Panc1 (cell line): Measurements from ENCODE around the gene IQGAP1. TPM values are rescaled to one million over a fixed set of nuclear protein-coding genes. Genes with fewer than 3 reads are reported as not detected.
A peak's percentile ranks its signal among the peaks of the same experiment; 100 is the strongest.

Experiments
- ATAC-seq: fragments of 200-7000 bp; cut with Tn5 transposase; 2 replicates; pipeline ENCODE4 v1.9.1; 2020; ENCODE audit warnings: mild to moderate bottlenecking, moderate library complexity
- BruUV-seq: library from RNA; stranded (reverse); fragments of 400-500 nt; replicated peaks from 2 replicates; lab custom pipeline; 2021; lab: Mats Ljungman, UMichigan
- CTCF ChIA-PET: fragments of 300-600 bp; sonication (Branson Sonifier 250); formaldehyde crosslinking; loops from one replicate; lab custom pipeline; 2022; ENCODE audit warnings: antibody characterized with exemption; lab: Charles Lee
- POLR2A ChIA-PET: fragments of 300-600 bp; sonication (Branson Sonifier 250); formaldehyde crosslinking; loops from one replicate; lab custom pipeline; 2022; ENCODE audit warnings: antibody characterized with exemption; lab: Charles Lee
- DNase-seq: peaks from one replicate; pipeline ENCODE4 v3.0.0-alpha.2; 2010; ENCODE audit warnings: low read depth, low spot score
- H3K27ac ChIP-seq: 2 replicates; pipeline ENCODE4 v1.5.1; 2011; ENCODE audit warnings: mild to moderate bottlenecking, low read length, inconsistent platforms
- H3K27me3 ChIP-seq: fragments of 200-500 bp; sonication (Bioruptor generic); 2 replicates; pipeline ENCODE4 v1.6.0; 2014; ENCODE audit warnings: low read length, inconsistent platforms; ENCODE audit not compliant: control insufficient read depth, insufficient read depth
- H3K36me3 ChIP-seq: fragments of 200-500 bp; sonication (Bioruptor generic); 2 replicates; pipeline ENCODE4 v1.5.1; 2014; ENCODE audit warnings: inconsistent platforms, mild to moderate bottlenecking, low read length, moderate library complexity; ENCODE audit not compliant: control insufficient read depth, insufficient read depth
- H3K4me1 ChIP-seq: 2 replicates; pipeline ENCODE4 v1.5.1; 2011; ENCODE audit warnings: inconsistent platforms, mild to moderate bottlenecking, low read length, moderate library complexity; ENCODE audit not compliant: control insufficient read depth, insufficient read depth
- H3K4me3 ChIP-seq, 2 experiments: 2 replicates each; pipeline ENCODE4 v1.5.1; 2011 to 2012; ENCODE audit warnings: low read depth in 2 of 2, low read length in 2 of 2, mild to moderate bottlenecking in 2 of 2, inconsistent platforms in 1 of 2, moderate library complexity in 1 of 2
- H3K9me3 ChIP-seq: fragments of 200-500 bp; sonication (Bioruptor generic); 2 replicates; pipeline ENCODE4 v1.5.1; 2014; ENCODE audit warnings: low read depth, mild to moderate bottlenecking, inconsistent platforms, low read length, moderate library complexity; ENCODE audit not compliant: control insufficient read depth, insufficient read depth
- POLR2AphosphoS5 ChIP-seq: IDR thresholded peaks from 2 replicates; pipeline ENCODE4 v1.6.1; 2012; ENCODE audit warnings: mild to moderate bottlenecking, low read depth, low read length, moderate library complexity
- SIN3A ChIP-seq: IDR thresholded peaks from 2 replicates; pipeline ENCODE4 v1.6.1; 2012; ENCODE audit warnings: low read depth, mild to moderate bottlenecking, low read length, moderate library complexity, borderline replicate concordance; ENCODE audit not compliant: insufficient read depth
- TCF7L2 ChIP-seq: IDR thresholded peaks from 2 replicates; pipeline ENCODE4 v1.6.1; 2011; ENCODE audit warnings: mild to moderate bottlenecking, low read depth, low read length, inconsistent platforms
- in situ Hi-C: cut with HindIII; loops from 2 replicates; pipeline ENCODE4 v1.10.0; 2016; ENCODE audit warnings: low sequenced_read_pairs, low pct_unique_long_range_greater_than_20kb
- intact Hi-C: fragments of 100-400 bp; cut with micrococcal nuclease; formaldehyde crosslinking; loops from one replicate; pipeline ENCODE4 v1.10.0; 2022; ENCODE audit not compliant: unreplicated experiment
- total RNA-seq: library from RNA; stranded (reverse); gene quantifications from one replicate; pipeline ENCODE4 v1.2.1, GENCODE V29; 2021; ENCODE audit not compliant: unreplicated experiment
- TF ChIP-seq, protein P1 (sequence below): fragments of 450-650 bp; IDR thresholded peaks from 2 replicates; pipeline ENCODE4 v1.5.1; 2017; ENCODE audit warnings: mild to moderate bottlenecking
- TF ChIP-seq, protein P2 (sequence below), 2 experiments: IDR thresholded peaks; 2 replicates each; pipeline ENCODE4 v1.6.1; 2011 to 2012; ENCODE audit warnings: low read depth in 2 of 2, control low read depth in 1 of 2, low read length in 1 of 2, mild to moderate bottlenecking in 1 of 2, moderate library complexity in 1 of 2; ENCODE audit not compliant: insufficient read depth in 1 of 2

IQGAP1 gene
- total RNA-seq, 1 experiment from 2014 or later: 228 TPM

DNA sequence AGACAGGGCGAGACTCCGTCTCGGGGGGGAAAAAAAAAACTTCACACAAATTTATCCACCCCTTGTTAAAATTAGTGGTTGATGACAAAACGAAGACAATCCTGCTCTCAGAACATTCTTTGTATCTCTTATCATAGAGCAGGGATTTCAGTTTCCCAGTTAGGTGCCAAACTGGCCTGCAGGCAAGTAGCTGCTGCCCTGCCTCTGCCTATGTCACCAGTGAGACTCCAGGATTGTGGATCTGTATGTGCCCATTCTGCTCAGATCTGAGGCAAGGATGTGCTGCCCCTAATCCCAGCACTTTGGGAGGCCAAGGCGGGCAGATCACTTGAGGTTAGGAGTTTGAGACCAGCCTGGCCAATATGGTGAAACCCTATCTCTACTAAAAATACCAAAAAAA, 54.4 kb downstream of the IQGAP1 start:
- no peak overlapping the region for H3K4me3 ChIP-seq
- no peaks in the 10 kb centered on the region for H3K9me3 ChIP-seq
- H3K4me1 ChIP-seq: no peaks in the 10 kb centered on the region
- in situ Hi-C loops: no loop called here
- ATAC-seq (0 out of 2 replicates have a peak, but pooled peaks have one; percentile 53), DNase-seq (no peak)
- no TSS peak for BruUV-seq
- intact Hi-C loops: no loop called here
- no peaks in the 10 kb centered on the region for H3K27me3 ChIP-seq
- ChIA-PET CTCF (no interaction called here), POLR2A (interaction anchor here (0.6 kb wide), 1 partner anchor 17 kb away, joined by 3 read pairs; no protein-coding TSS in a partner anchor)
- H3K27ac ChIP-seq: no peak overlapping the region
- TF ChIP-seq POLR2AphosphoS5 (no peak), SIN3A (no peak), TCF7L2 (no peak)
- TF ChIP-seq, protein P1, sequence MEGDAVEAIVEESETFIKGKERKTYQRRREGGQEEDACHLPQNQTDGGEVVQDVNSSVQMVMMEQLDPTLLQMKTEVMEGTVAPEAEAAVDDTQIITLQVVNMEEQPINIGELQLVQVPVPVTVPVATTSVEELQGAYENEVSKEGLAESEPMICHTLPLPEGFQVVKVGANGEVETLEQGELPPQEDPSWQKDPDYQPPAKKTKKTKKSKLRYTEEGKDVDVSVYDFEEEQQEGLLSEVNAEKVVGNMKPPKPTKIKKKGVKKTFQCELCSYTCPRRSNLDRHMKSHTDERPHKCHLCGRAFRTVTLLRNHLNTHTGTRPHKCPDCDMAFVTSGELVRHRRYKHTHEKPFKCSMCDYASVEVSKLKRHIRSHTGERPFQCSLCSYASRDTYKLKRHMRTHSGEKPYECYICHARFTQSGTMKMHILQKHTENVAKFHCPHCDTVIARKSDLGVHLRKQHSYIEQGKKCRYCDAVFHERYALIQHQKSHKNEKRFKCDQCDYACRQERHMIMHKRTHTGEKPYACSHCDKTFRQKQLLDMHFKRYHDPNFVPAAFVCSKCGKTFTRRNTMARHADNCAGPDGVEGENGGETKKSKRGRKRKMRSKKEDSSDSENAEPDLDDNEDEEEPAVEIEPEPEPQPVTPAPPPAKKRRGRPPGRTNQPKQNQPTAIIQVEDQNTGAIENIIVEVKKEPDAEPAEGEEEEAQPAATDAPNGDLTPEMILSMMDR: no peak
- TF ChIP-seq, protein P2, sequence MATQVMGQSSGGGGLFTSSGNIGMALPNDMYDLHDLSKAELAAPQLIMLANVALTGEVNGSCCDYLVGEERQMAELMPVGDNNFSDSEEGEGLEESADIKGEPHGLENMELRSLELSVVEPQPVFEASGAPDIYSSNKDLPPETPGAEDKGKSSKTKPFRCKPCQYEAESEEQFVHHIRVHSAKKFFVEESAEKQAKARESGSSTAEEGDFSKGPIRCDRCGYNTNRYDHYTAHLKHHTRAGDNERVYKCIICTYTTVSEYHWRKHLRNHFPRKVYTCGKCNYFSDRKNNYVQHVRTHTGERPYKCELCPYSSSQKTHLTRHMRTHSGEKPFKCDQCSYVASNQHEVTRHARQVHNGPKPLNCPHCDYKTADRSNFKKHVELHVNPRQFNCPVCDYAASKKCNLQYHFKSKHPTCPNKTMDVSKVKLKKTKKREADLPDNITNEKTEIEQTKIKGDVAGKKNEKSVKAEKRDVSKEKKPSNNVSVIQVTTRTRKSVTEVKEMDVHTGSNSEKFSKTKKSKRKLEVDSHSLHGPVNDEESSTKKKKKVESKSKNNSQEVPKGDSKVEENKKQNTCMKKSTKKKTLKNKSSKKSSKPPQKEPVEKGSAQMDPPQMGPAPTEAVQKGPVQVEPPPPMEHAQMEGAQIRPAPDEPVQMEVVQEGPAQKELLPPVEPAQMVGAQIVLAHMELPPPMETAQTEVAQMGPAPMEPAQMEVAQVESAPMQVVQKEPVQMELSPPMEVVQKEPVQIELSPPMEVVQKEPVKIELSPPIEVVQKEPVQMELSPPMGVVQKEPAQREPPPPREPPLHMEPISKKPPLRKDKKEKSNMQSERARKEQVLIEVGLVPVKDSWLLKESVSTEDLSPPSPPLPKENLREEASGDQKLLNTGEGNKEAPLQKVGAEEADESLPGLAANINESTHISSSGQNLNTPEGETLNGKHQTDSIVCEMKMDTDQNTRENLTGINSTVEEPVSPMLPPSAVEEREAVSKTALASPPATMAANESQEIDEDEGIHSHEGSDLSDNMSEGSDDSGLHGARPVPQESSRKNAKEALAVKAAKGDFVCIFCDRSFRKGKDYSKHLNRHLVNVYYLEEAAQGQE (IDR thresholded peaks at IDR 0.05; ENCODE audit: insufficient read depth in 1 of 2, low read depth in 2 of 2, low read length in 1 of 2): no peak
- peaks cover 44% of the 10 kb centered on the region for H3K36me3 ChIP-seq

DNA sequence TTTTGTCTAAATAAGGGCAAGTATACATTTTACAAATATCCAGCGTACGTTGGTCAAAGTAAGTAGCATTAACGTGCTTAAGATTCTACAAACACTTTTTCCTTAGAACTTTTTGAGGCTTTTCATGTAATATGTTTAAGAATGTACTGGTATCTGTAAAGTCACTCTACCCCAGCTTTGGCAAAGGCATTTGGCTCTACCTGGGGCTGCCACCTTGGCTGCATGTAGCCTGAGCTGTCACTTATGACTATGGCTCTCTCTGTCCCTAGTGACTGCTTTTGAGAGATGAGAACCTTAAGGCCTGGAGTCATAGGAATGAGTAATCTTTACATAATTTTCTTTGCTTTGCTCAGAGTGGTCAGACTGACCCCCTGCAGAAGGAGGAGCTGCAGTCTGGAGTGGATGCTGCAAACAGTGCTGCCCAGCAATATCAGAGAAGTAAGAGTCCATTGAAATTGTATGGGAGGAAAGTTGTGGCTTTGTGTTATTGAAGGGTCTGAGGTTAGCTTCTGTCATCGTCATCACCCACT, 61.2 kb downstream of the IQGAP1 start:
- Histone ChIP-seq H3K4me1 (no peaks in the 10 kb centered on the region), H3K36me3 (peaks cover 52% of the 10 kb centered on the region), H3K4me3 (no peak overlapping the region), H3K9me3 (no peaks in the 10 kb centered on the region), H3K27me3 (no peaks in the 10 kb centered on the region), H3K27ac (no peak overlapping the region)
- BruUV-seq: no TSS peak
- DNase-seq (no peak), ATAC-seq (peak; percentile 60; the same call in 1 of the 2 replicates)
- POLR2A ChIA-PET: interaction anchor here (0.6 to 0.9 kb wide), 2 partner anchors 49 to 113 kb away, joined by 3 to 4 read pairs; no protein-coding TSS in a partner anchor
- intact Hi-C loops (no loop called here), in situ Hi-C loops (no loop called here)
- CTCF ChIA-PET: no interaction called here
- TF ChIP-seq SIN3A: no peak
- TF ChIP-seq, protein P2 (IDR thresholded peaks at IDR 0.05; ENCODE audit: insufficient read depth in 1 of 2, low read depth in 2 of 2, low read length in 1 of 2): no peak
- no peak for TF ChIP-seq TCF7L2
- no peak for TF ChIP-seq POLR2AphosphoS5
- TF ChIP-seq, protein P1: no peak
